Erythroblast (primary cell): ENCODE data around the gene ATF7IP2.

ENCODE experiments used
- GATA1 ChIP-seq: IDR thresholded peaks from 2 replicates; pipeline ENCODE4 v1.6.1; 2011; ENCODE audit warnings: low read depth, mild to moderate bottlenecking, control low read depth, low read length, moderate library complexity
- POLR2A ChIP-seq: IDR thresholded peaks from 2 replicates; pipeline ENCODE4 v1.6.1; 2011; ENCODE audit warnings: mild to moderate bottlenecking, low read length

DNA sequence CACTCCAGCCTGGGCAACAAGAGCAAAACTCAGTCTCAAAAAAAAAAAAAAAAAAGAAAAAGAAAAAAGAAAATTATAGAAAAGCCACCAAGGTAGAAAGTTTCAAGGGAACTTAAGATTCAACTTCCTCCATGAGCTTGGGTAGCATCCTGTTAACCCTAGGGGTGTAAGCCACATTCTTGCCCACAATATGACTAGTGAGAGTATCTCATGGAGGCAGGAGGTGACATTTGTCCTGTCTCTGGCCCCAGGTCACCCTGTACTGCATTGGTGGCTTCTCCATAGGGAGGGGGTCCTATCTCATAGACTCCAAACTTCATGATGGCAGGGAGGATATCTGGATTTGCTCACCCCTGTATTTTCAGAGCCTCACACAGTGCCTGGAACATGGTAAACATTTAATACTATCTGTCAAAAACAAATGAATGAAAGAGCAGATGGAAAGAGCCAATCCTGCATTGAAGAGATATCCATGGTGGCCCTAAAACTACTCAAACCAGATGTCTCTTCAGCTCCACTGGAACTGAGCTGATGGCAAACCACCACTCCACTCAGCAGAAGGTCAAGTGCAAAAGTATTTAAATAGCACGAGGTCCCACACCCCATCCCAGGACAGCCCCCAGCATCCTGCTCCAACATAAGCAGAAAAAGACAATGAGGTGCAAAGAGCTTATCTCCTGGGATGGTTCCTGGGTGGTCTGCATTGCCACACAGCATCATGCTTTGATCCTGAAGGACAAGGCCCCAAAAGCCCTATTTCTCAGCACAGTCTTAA is 144.2 kb downstream of the ATF7IP2 start:
- TF ChIP-seq POLR2A = no peak
- TF ChIP-seq GATA1 = no peak
